Stimulated activated CD4-positive, alpha-beta T cell treated with anti-CD3 and anti-CD28 coated beads, Interleukin-4, amount 100 ng/mL, for 48 hours (primary cell): ENCODE results near the gene DTHD1.

Source experiments
- DNase-seq, 2 donors: peaks; one replicate each; pipeline ENCODE4 v3.0.0-alpha.2; 2020; ENCODE audit warnings: low read depth in 2 of 2

Gene DTHD1

DNA sequence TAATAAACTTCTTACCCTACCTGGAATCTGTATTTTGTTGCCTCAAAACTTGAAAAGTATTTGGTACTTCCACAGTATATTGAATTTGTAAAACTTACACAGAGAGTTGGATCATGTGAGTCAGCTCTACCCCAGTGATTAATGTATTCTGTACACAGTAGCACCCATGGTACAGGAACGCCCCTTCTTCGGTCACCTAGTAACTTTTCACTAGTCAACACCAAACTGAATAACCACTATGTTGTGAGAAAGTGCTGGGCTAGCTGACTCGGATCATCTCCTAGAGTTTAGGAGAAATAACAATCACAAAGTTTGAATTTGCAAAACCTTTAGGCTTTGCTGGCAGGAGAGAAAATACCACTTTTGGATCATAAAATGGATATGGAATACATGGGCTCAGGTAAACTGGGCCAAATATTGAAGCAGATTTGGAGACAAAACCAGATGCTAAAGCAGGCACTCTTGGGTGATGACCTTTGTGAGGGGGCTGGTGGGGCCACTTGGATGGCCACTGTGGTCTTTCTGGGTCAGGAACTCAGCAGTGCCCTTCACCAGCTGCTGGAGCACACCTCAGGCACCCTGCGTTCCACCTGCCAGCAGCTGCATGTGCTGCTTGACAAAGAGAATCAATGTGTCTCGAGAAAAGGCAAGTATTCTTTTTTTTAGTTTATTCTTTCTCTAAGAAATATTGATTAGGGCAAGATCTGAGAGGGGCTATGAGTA lies at the start of gene DTHD1:
DTHD1 (plus strand) TSS at position 233 of the 723 bp plus-strand sequence; CDS start at position 376, 143 bp downstream.
- peak in 1 of 2 donors; percentile 19 for DNase-seq

DNA sequence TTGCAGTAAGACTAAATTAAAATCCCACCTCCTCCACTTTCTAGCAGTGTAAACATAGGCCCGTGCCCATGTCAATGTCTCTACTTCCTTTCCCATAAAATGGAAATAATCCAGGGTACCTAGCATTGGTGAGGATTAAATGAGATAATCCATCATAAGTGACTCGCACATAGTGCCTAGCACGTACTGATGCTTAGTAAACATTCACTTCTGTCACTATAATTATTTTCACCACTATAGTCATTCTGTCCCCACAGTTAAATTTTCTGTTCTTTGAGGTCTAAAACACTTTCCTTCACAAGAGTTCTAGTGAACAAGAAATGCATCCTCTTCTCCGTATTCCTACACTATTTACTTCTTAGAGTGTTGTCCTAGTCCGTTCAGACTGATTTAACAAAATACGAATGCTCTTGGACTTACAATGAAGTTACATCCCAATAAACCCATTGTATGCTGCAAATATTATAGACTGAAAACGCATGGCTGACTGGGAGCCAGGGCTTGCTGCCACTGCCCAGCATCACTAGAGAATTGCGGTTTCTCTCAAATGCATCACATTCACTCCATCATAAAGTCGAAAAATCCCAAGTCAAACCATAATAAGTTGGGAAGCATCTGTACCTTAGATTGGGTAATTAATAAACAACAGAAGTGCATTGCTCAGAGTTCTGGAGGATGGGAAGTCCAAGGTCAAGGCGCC lies 47.7 kb upstream of the DTHD1 start:
- DNase-seq = no peak

DNA sequence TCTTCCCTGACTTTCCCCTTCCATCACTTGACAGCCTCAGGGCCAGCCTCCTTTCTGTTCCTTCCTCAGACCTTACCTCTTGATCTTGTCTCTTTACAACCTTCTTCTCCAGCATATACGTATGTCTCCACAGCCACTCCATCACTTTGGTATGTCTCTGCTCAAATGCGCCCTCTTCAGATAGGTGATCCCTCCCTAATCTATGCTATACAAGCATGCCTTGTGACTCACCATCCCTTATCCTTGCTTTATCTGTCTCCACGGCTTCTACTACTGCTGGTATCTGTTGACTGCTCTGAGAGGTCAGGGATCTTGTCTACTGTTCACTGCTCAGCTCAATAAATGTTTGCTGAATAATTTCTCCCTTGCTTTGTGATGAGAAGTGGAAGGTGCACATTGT lies 46.1 kb upstream of the DTHD1 start:
- no peak for DNase-seq

DNA sequence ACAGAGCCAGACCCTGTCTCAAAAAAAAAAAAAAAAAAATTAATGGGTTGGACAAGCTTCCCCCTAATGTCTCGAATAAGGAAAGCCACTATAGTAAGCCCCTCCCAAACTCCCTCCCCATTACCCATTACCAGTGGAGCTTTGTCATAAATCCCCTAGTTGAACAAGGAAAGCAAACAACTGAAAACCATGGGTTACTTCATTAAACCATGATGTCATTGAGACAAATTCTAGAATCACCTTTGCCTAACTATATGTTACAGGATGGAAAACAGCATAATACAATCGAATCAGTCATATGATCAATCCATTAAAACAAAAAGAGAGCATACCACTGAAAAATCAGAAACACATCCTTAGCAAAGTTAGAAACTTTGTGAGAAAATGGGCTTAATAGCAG lies 45.3 kb upstream of the DTHD1 start:
- DNase-seq = no peak

DNA sequence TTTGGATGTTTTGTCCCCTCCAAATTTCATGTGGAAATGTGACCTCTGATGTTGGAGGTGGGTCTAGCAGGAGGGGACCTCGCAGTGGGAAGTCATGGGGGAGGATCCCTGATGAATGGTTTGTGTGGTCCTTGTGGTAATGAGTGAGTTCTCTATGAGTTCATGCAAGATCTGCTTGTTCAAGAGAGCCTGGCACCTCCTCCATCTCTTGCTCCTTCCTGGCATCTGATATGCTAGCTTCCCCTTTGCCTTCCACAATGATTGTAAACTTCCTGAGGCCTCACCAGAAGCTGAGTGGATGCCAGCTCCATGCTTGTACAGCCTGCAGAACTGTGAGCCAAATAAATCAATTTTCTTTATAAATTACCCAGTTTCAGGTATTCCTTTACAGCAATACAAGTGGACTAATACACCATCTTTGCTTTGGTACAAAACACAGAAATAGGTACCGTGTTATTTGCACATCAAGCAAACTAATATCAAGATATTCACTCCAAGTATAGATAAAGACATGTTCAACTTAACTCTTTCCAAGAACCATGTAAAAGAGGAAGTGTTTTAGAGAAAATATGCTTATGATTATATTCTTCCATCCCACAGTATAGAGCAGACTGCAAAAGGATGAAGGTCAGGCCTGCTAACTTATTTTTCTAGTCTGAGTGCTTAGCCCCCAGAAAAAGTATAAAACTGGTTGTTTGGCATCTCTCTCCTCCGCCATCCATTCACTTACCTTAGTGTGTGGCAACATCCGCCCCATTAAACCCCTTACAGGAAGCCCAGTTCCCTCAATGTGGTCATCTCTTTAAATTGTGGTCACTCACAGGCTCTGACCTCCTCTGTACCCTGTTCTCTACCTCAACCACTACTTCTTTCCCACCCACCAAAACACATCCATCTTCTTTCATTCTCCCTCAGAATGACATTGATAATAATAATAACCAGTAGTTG lies 43.8 kb upstream of the DTHD1 start:
- no peak for DNase-seq

DNA sequence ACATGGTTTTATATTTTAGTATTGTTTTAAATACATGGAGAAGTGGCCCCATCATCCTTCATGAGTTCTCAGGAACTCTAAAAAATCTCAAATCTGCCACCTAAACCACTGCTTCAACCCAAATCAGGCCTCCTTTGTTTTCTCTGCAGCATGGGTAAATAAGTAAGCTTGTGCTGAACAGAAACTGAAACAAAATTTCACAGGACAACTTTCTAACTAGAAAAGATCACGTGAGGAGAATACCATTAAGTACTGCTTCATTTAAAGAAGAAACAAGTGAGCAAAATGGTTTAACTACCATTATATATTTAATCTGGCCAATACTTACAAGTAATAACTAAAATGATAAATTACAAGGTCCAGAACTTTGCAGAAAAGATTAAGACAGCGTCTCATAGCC lies 39.6 kb upstream of the DTHD1 start:
- no peak for DNase-seq

DNA sequence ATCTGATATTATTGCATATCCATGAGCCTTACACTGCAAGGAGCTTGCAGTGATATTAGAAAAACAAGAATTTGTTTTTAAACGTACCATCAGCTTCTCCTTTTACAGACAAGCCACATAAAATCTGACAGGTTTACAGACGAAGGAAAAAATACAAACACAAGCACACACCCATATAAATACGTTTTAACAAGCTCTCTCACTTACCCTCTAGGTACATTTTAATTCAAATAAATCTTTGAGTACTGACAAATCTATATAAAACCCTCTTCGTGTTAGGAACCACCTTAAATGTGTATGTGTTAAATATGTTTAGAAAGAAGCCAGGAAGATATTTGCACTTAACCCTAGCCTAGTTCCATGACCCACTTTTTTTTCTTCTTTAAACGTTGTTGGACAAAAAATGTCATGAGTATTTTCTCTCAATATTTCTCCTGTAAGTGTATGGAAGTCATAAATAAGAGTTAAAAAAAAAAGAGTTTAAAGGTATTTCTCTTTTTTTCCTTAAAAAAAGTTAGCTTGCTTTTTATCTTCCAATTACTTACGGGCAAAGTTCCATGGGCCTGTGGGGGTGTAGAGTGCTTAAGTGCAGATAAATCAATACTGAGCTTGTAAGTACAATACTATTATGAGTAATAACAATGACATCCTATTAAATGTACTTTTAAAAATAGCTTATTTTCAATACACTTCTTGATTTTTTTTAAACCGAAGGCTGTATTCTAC lies 38.6 kb upstream of the DTHD1 start:
- DNase-seq = no peak

DNA sequence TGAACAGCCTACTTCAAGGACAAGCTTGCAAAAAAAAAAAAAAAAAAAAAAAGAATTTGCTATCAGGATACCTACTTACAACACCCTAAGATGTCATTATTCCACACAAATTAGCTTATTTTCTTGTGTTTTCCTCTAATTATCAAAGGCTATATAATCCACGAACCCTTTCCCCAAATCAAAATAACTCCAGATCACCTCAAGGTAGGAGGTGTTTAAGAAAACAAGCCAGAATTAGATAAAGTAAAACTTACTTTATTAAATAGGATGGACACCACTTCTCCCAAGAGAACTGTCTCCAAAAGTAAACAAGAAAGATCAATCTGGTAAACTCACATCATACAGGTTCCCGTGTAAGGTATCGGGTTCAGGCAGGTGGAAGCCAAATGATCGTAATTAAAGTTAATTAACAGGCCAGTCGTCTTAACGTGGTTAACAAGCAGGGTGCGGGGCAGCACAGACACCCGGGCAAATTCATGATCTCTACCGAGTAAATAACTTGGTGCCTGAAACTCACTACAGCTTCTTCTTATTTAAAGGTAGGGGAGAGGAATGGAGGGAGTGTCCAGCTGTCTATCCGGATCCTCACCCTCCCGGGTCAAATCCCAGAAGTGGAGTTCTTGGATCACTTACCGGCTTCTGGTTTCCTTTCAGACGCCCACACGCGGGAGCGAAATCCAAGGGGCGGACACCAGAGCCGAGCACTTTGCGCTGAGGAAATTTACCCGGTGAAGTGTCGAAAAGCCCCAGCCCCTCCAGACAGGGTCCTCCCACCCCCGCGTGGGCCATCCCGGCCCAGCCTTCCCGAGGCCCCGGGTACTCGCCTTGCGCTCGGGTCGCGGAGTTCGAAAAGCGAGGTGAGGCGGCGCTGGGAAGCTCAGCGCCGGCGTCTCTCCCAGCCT lies 37.8 kb upstream of the DTHD1 start:
- peak; percentile 27 to 59 for DNase-seq

DNA sequence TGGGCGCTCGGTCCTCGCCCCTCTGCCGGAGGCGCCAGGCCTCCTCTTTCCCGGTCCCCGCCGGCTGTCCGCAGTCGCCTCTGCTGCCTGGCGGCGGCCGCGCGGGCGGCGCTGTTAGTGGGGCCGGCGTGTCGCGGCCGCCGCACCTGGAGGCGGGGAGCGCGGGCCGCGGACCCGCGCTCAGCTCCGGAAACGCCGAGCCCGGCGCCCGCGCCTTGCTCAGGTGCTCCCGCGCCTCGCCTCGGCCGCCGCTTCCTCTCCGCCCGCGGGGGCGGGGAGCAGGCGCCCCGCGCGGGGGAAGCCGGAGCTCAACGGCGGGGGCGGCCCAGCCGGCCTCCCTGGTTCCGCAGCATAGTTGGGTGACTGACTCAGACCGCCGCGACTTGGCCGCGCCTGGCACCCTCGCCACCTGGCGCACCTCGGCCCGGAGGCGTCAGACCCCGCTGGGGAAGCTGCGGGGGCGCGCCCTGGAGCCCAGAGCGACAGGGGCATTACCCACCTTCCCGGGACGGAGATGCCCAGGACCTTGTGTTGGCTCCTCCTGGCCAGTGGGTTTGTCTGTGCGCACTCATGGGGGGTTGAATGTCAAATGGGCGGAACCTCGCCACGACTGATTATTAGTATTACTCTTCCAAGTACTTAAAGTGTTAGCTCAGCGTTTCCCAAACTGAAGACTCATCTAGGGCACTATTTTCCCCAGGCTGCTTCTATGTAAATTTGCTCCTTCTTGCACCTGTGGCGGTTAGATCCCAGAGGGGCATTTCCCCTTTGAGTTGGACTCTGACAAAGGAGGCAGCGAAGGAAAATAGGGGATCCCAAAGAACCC lies 36.9 kb upstream of the DTHD1 start, which contains the start of gene ARAP2:
ARAP2 (minus strand) TSS at position 258 of the 826 bp plus-strand sequence. CDS start 15,028 bp downstream, outside the sequence.
- peak; percentile 52 to 56 for DNase-seq

DNA sequence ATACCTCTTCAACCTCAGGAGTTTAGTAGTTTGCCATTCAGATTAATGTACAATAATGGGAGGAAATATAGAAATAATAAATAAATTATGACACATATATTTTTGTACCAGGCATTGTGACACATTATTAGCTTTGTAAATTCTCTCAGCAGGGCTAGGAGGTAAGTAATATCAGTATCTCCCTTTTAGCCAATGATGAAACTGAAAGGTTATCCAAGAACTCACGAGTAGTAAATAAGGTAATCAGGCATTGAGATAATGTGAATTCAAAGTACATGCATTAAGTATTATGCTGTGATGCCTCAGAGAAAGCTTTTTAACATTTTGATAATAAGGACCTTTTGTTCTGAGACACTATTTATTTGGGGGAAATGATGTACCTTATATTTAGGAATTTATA lies 31.8 kb upstream of the DTHD1 start:
- DNase-seq = no peak

DNA sequence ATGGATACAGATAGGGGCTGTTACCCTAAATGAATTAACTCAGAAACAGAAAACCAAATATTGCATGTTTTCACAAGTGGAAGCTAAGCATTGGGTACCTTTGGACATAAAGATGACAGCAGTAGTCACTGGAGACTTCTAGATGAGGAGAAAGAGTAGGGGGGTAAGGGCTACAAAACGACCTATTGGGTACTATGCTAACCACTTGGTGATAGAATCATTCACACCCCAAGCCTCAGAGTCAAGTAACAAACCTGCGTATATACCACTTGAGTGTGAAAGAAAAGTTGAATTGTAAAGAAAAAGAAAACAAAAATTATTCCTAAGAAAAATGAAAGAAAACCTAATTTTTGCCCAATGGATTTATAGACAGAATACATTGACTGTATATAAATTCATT lies 29.4 kb upstream of the DTHD1 start:
- no peak for DNase-seq

DNA sequence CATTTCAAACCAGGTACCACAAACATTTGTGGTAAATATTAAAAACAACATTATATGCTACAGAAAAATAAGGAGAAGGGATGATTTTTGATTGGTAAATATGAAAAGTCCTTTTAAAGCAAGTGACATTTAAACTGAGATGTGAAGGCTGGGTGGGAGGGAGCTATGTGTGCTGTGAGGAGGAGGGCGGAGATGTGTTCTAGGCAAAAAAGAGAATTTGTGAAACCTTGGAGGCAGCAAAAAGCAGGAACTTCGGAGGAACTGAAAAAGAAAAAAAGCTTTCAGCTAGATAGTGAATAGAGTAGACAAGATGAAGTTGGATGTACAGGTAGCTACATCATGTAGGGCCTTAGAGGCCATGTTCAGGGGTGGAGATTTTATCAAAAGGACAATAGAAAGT lies 27.0 kb upstream of the DTHD1 start:
- no peak for DNase-seq

DNA sequence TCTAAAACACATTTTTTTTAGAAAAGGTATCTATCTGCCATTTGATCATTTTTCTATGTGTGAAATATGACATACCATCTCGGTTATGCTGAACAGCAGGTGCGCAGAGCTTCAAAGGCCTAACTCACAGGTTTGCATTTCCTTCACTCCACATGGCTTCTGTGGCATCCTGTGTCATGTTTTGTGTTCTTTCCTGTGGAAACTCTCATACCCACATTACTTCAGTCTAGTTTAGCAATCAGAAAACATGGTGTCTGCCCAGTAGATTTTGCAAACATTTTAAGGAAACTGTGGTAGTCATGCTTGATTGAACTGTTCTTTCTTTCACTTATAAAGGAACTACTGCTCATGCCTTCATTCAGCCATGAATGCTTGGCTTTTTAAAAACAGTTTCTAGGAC lies 25.8 kb upstream of the DTHD1 start:
- DNase-seq = no peak

DNA sequence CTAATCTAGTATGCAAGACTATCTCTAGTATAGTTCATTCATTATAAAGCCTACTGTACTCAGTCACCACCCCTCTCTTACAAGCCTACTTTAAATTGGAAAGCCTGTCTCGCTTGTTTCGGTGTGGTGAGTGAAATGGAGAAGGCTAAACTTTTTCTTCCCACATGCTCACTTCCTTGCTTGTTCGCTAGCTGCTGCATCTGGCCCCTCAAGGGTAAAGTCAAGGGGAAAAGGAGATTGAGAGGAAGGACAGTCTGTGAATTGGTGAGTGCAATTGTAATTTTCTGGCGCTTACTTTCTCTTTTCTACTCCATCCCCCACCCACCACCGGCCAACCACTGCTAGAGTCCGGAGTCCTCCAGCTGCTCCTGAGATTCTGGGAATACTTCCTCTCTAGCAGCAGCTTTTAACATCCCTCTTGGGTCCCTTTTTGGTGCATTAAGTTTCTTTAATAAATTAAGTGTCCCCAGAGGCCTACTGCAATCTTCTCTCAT lies 25.0 kb upstream of the DTHD1 start:
- no peak for DNase-seq

DNA sequence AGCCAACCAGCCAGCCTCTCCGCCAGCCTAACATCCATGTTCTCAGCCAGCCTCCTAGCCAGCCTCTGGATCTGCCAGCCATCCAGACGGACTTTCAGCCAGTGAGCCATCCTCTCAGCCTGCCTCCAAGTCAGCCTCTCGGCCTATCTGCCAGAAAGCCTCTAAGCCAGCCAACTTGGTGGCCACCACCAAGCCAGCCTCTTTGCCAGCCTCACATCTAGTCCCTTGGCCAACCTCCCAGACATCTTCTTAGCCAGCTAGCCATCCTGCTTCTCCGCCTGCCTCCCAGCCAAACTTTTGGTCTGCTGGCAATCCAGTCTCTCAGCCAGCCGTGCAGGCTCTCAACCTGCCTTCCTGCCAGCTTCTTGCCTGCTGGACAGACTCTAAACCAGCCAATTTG lies 20.7 kb upstream of the DTHD1 start:
- DNase-seq = no peak

DNA sequence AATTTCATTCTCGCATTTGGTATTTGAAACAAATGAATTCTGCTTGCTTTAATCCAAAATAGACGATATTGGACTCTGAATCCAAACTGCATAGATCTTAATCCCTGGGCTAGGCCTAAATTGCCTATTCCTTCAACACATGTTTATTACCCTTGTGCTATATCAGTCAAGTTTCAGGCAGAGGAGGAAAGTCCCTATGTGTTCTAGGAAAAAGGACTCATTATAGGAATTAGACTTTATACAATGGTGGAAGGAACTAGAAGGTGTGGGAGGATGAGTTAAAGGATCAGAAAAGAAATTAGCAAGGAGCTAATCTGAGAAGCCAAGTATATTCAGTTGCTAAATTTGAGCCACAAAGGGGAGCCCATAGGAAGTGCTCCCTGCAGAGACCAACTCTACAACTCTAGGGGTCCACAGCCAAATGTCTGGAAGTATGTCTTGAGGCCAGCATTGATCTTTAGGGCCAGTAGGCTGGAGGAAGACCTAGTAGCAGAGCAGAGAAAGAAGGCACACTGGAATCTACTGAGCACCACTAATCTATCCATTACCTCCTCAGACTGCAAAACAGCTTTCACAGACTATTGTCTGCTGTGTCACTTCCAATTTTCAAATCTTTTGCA lies 17.1 kb upstream of the DTHD1 start:
- no peak for DNase-seq

DNA sequence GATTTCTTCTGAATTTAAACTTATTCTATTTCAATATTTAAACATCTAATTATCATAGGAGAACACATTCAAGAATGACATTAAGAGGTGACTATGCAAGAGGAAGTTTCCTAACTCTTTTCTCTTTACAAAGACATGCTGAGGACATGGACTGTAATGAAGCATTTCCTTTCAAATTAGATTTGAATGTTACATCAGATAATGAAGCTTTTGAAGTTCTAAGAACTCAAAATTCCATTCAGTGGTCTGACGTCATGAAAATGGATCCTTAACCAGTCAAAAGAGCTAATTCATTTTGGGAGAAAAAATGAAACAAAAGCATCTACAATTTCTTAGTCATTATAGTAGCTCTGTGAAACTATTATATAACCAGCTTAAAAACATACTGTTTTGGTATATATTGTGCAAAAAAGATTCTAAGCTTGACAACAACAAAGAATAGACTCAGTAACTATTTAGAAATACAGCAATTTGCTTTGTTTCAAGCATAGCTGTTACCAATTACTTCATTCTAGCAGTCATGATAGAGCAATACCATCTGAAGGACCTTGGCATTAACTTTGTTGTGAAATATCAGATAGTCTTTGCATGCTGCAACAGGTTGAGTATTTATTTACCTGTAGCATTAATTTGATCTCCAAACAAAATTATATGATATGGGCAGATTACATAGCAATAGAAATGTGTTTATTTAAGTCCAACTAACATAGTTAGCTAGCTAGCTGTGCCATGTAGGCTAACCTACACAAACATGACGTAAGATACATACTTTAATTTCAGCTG lies 13.7 kb upstream of the DTHD1 start:
- no peak for DNase-seq

DNA sequence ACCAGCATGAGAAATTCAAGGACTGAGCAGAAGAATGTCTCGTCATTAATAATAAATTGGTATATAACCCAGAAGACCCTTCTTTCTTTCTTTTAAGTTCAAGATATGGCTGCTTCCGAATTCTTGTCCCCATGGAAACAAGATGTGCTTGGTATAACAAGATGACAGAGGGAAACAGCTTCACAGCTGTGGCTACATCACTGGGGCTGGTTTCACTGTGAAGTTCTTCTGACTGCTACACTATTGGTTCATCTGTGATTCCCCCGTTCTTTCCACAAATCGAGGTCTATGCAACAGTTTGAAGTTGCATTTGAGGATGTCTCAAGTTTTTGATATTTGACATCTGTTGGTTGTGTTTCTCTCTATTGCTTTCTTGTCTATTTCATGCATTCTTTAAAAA lies 12.3 kb upstream of the DTHD1 start:
- DNase-seq = no peak
